PFSK-1 (cell line): ENCODE data around the gene FANCG.

Experiments
- POLR2AphosphoS5 ChIP-seq: IDR thresholded peaks from 2 replicates; pipeline ENCODE4 v1.6.1; 2012; ENCODE audit warnings: low read depth, mild to moderate bottlenecking, control low read depth, low read length, moderate library complexity
- REST ChIP-seq, 2 experiments: IDR thresholded peaks; 2 replicates each; pipeline versions ENCODE4 v1.6.1 to v1.8.0; 2011 to 2012; ENCODE audit warnings: low read depth in 2 of 2, low read length in 2 of 2, control low read depth in 1 of 2, inconsistent platforms in 1 of 2, mild to moderate bottlenecking in 1 of 2, moderate library complexity in 1 of 2; ENCODE audit not compliant: insufficient read depth in 1 of 2
- TAF1 ChIP-seq: IDR thresholded peaks from 2 replicates; pipeline ENCODE4 v1.6.1; 2012; ENCODE audit warnings: low read length, control low read depth, borderline replicate concordance; ENCODE audit not compliant: insufficient read depth

DNA sequence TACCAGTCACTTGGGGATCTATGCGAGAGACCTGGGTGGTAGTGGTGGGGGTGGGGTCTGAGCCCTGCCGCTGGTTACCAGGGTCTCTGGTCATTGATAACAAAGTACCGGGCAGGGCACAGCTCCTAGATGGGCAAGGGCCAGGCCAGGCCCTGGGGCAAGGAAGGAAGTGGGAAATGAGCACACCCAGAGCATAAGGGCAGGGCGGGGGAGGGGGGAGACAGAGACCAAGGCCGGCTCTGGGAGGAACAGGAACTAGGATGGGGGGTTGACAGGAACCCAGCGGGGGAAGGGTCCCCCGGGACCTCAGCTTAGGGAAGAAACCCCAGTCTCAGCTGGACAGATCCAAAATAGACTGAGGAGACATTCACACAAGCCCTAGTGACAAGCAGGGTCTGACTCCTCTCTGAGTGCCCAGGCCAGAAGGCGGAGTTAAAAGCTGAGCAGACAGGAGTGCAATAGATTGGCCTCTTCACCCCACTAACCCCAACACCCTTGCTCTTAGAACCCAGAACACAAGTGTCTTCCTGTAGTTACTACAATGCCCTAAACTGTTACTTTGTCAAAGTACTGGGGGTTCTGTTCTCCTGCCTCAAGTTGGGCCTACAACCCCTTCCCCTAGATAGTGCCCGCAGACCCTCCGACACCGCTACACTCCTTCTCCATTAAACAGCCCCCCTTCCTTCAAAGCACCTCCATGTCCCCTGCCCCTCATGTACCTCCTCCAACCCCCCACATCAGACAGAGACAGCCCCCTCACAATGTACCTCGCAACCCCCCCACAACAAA is 35.3 kb upstream of the FANCG start:
- TF ChIP-seq REST (IDR thresholded peaks at IDR 0.05; ENCODE audit: insufficient read depth in 1 of 2, low read depth in 2 of 2, low read length in 2 of 2) (0 out of 4 replicates have a peak, but pooled peaks of 1 of the 2 experiments have one; percentile 27), POLR2AphosphoS5 (no peak), TAF1 (no peak)
